H9 (cell line): ENCODE results near the gene MTF1. TPM values are rescaled to one million over a fixed set of nuclear protein-coding genes. Genes with fewer than 3 reads are reported as not detected.

Experiments used
- DNase-seq: peaks from one replicate; pipeline ENCODE4 v3.0.0-alpha.2; 2017
- H2AFZ ChIP-seq: one replicate; pipeline ENCODE4 v1.6.1; 2013; ENCODE audit warnings: mild to moderate bottlenecking, low read length, control low read depth, moderate library complexity
- H2AK5ac ChIP-seq: 2 replicates; pipeline ENCODE4 v1.6.1; 2013; ENCODE audit warnings: low read length, control low read depth, mixed read lengths; ENCODE audit not compliant: insufficient read length
- H2BK120ac ChIP-seq: one replicate; pipeline ENCODE4 v1.6.1; 2013; ENCODE audit warnings: low read depth, mild to moderate bottlenecking, low read length, control low read depth, inconsistent platforms; ENCODE audit not compliant: poor library complexity, severe bottlenecking
- H2BK12ac ChIP-seq: 2 replicates; pipeline ENCODE4 v1.6.1; 2013; ENCODE audit warnings: low read length, control low read depth, mixed read lengths, low read depth; ENCODE audit not compliant: insufficient read length
- H2BK15ac ChIP-seq: 2 replicates; pipeline ENCODE4 v1.6.1; 2013; ENCODE audit warnings: low read depth, low read length, control low read depth
- H2BK20ac ChIP-seq: one replicate; pipeline ENCODE4 v1.6.1; 2013; ENCODE audit warnings: low read depth, mild to moderate bottlenecking, low read length, control low read depth, inconsistent platforms; ENCODE audit not compliant: poor library complexity, severe bottlenecking
- H2BK5ac ChIP-seq: 2 replicates; pipeline ENCODE4 v1.6.1; 2013; ENCODE audit warnings: low read length, control low read depth, mixed read lengths; ENCODE audit not compliant: insufficient read length
- H3K14ac ChIP-seq: 2 replicates; pipeline ENCODE4 v1.6.1; 2013; ENCODE audit warnings: low read length, control low read depth; ENCODE audit not compliant: insufficient read depth
- H3K18ac ChIP-seq: 2 replicates; pipeline ENCODE4 v1.6.1; 2013; ENCODE audit warnings: low read depth, mild to moderate bottlenecking, mixed read lengths, low read length, control low read depth; ENCODE audit not compliant: insufficient read length
- H3K23ac ChIP-seq: 2 replicates; pipeline ENCODE4 v1.6.1; 2013; ENCODE audit warnings: low read length, control low read depth, mixed read lengths, low read depth; ENCODE audit not compliant: insufficient read length
- H3K23me2 ChIP-seq: 2 replicates; pipeline ENCODE4 v1.6.1; 2013; ENCODE audit warnings: low read depth, mild to moderate bottlenecking, mixed read lengths, low read length, control low read depth; ENCODE audit not compliant: insufficient read length, poor library complexity, severe bottlenecking
- H3K27ac ChIP-seq: 2 replicates; pipeline ENCODE4 v1.5.1; 2013; ENCODE audit warnings: low read length, control low read depth, mixed read lengths, low read depth; ENCODE audit not compliant: insufficient read length
- H3K27me3 ChIP-seq: 2 replicates; pipeline ENCODE4 v1.6.1; 2013; ENCODE audit warnings: low read length, control low read depth, inconsistent platforms; ENCODE audit not compliant: insufficient read depth
- H3K4ac ChIP-seq: 2 replicates; pipeline ENCODE4 v1.6.1; 2013; ENCODE audit warnings: low read depth, mild to moderate bottlenecking, control low read depth, inconsistent platforms, low read length, moderate library complexity
- H3K4me1 ChIP-seq: 2 replicates; pipeline ENCODE4 v1.6.1; 2013; ENCODE audit warnings: low read length, control low read depth, inconsistent platforms; ENCODE audit not compliant: insufficient read depth
- H3K4me2 ChIP-seq: 2 replicates; pipeline ENCODE4 v1.6.1; 2013; ENCODE audit warnings: low read length, control low read depth, mixed read lengths; ENCODE audit not compliant: insufficient read length, insufficient read depth
- H3K56ac ChIP-seq: 2 replicates; pipeline ENCODE4 v1.6.1; 2013; ENCODE audit warnings: low read depth, mild to moderate bottlenecking, mixed read lengths, low read length, control low read depth; ENCODE audit not compliant: insufficient read length
- H3K79me1 ChIP-seq: 2 replicates; pipeline ENCODE4 v1.6.1; 2013; ENCODE audit warnings: low read depth, mild to moderate bottlenecking, moderate library complexity, low read length, control low read depth, inconsistent platforms; ENCODE audit not compliant: insufficient read depth, poor library complexity, severe bottlenecking
- H3K79me2 ChIP-seq: 2 replicates; pipeline ENCODE4 v1.6.1; 2013; ENCODE audit warnings: low read length, control low read depth, inconsistent platforms; ENCODE audit not compliant: insufficient read depth
- H3K9ac ChIP-seq: 2 replicates; pipeline ENCODE4 v1.6.1; 2013; ENCODE audit warnings: low read length, control low read depth, mixed read lengths; ENCODE audit not compliant: insufficient read length; ENCODE audit errors: extremely low read depth
- H3K9me3 ChIP-seq: one replicate; pipeline ENCODE4 v1.6.1; 2013; ENCODE audit warnings: low read depth, low read length, inconsistent platforms; ENCODE audit not compliant: control insufficient read depth
- H3T11ph ChIP-seq: one replicate; pipeline ENCODE4 v1.6.1; 2013; ENCODE audit warnings: mild to moderate bottlenecking, low read length, control low read depth, inconsistent platforms
- H4K20me1 ChIP-seq: one replicate; pipeline ENCODE4 v1.6.1; 2013; ENCODE audit not compliant: control insufficient read depth, insufficient read length, insufficient read depth
- H4K5ac ChIP-seq: 2 replicates; pipeline ENCODE4 v1.6.1; 2013; ENCODE audit warnings: low read depth, mild to moderate bottlenecking, mixed read lengths, low read length, control low read depth; ENCODE audit not compliant: insufficient read length
- H4K8ac ChIP-seq: replicated peaks from 2 replicates; pipeline ENCODE4 v1.6.1; 2013; ENCODE audit warnings: low read length, control low read depth, mixed read lengths, low read depth; ENCODE audit not compliant: insufficient read length
- H4K91ac ChIP-seq: 2 replicates; pipeline ENCODE4 v1.6.1; 2013; ENCODE audit warnings: low read depth, mild to moderate bottlenecking, moderate library complexity, mixed read lengths, low read length, control low read depth; ENCODE audit not compliant: insufficient read length
- H3K27ac Mint-ChIP-seq, 3 experiments: 2 replicates in 2 of 3; 3 replicates in 1 of 3; pipeline ENCODE4 v1.8.0; 2020 to 2021; ENCODE audit warnings: mixed read lengths in 3 of 3, mild to moderate bottlenecking in 1 of 3, moderate library complexity in 1 of 3
- H3K27me3 Mint-ChIP-seq: 2 replicates; pipeline ENCODE4 v1.8.0; 2021; ENCODE audit warnings: low read depth, mild to moderate bottlenecking, moderate library complexity, mixed read lengths
- H3K36me3 Mint-ChIP-seq, 3 experiments: 2 replicates in 2 of 3; 3 replicates in 1 of 3; pipeline ENCODE4 v1.8.0; 2020 to 2021; ENCODE audit warnings: low read depth in 3 of 3, mixed read lengths in 3 of 3; ENCODE audit not compliant: insufficient read depth in 1 of 3
- H3K4me1 Mint-ChIP-seq, 2 experiments: 2 replicates each; pipeline ENCODE4 v1.8.0; 2020; ENCODE audit warnings: mixed read lengths in 2 of 2
- H3K4me3 Mint-ChIP-seq, 2 experiments: 2 replicates in 1 of 2; 3 replicates in 1 of 2; pipeline ENCODE4 v1.8.0; 2020 to 2021; ENCODE audit warnings: mild to moderate bottlenecking in 2 of 2, mixed read lengths in 2 of 2, moderate library complexity in 1 of 2
- H3K9me3 Mint-ChIP-seq, 2 experiments: 2 replicates in 1 of 2; 3 replicates in 1 of 2; pipeline ENCODE4 v1.8.0; 2020; ENCODE audit warnings: mild to moderate bottlenecking in 2 of 2, mixed read lengths in 2 of 2, moderate library complexity in 1 of 2
- CTCF ChIP-seq: fragments of 200-600 bp; sonication (generic); conservative IDR thresholded peaks from 3 replicates; pipeline ENCODE4 v1.8.0; 2021; ENCODE audit warnings: antibody characterized with exemption, mild to moderate bottlenecking
- WGBS: extraction: QIAGEN DNeasy Blood & Tissue Kit; methylation state at CpG from one replicate; pipeline ENCODE4 v1.1.7; 2013; ENCODE audit warnings: missing lambda C conversion rate, low lambda C conversion rate, mixed read lengths; ENCODE audit not compliant: insufficient read length; ENCODE audit errors: extremely low coverage; 5-methylcytosine and 5-hydroxymethylcytosine counted together
- total RNA-seq: library from RNA; stranded (reverse); gene quantifications from 2 replicates; pipeline ENCODE4 v1.2.1, GENCODE V29; 2021

MTF1 gene
- total RNA-seq, 1 experiment from 2014 or later = 17.0 TPM

GRCh38 chr1:37875833-37876232 is 16.4 kb upstream of the MTF1 start:
- Mint-ChIP-seq H3K9me3 (no peaks in the 10 kb centered on the region), H3K27me3 (no peaks in the 10 kb centered on the region), H3K27ac (peak overlapping the region in 2 of 3 experiments; percentile 48 to 51; a peak in 4 of 7 replicates), H3K4me3 (no peak overlapping the region), H3K36me3 (peaks cover 12 to 65% (median 37%) of the 10 kb centered on the region in 3 experiments; a peak in 6 of 7 replicates), H3K4me1 (no peaks in the 10 kb centered on the region)
- no peak overlapping the region for H2AFZ ChIP-seq
- H4K8ac ChIP-seq = no peak overlapping the region
- TF ChIP-seq CTCF = peak; percentile 42
- no peaks in the 10 kb centered on the region for H3K79me2 ChIP-seq
- no peak overlapping the region for H2BK20ac ChIP-seq
- no peak for DNase-seq
- H3K14ac ChIP-seq = no peak overlapping the region
- H3K9me3 ChIP-seq = no peaks in the 10 kb centered on the region
- no peak overlapping the region for H3K18ac ChIP-seq
- H3K23ac ChIP-seq = no peak overlapping the region
- no peak overlapping the region for H3K9ac ChIP-seq
- H2BK5ac ChIP-seq = no peak overlapping the region
- H3T11ph ChIP-seq = no peak overlapping the region
- H2BK120ac ChIP-seq = no peak overlapping the region
- H3K27ac ChIP-seq = no peak overlapping the region
- H3K4ac ChIP-seq = no peak overlapping the region
- no peak overlapping the region for H3K56ac ChIP-seq
- H4K91ac ChIP-seq = no peak overlapping the region
- no CpG with 5 or more reads among the region's 1 CpG for WGBS
- H3K23me2 ChIP-seq = no peaks in the 10 kb centered on the region
- no peaks in the 10 kb centered on the region for H3K27me3 ChIP-seq
- H2BK12ac ChIP-seq = no peak overlapping the region
- H4K20me1 ChIP-seq = no peaks in the 10 kb centered on the region
- H3K79me1 ChIP-seq = no peaks in the 10 kb centered on the region
- no peak overlapping the region for H3K4me2 ChIP-seq
- no peak overlapping the region for H2BK15ac ChIP-seq
- no peaks in the 10 kb centered on the region for H3K4me1 ChIP-seq
- no peak overlapping the region for H2AK5ac ChIP-seq
- no peak overlapping the region for H4K5ac ChIP-seq
